IMR-90 (cell line): Measurements from ENCODE around the gene OR8J1. TPM values are rescaled to one million over a fixed set of nuclear protein-coding genes. Genes with fewer than 3 reads are reported as not detected.
A peak's percentile ranks its signal among the peaks of the same experiment; 100 is the strongest.

Source experiments
- ATAC-seq: fragments of 200-7000 bp; cut with Tn5 transposase; 2 replicates; pipeline ENCODE4 v1.9.1; 2020; ENCODE audit warnings: low read depth, mild to moderate bottlenecking, moderate library complexity
- BruUV-seq: library from RNA; stranded (reverse); fragments of 400-500 nt; replicated peaks from 2 replicates; lab custom pipeline; 2021; lab: Mats Ljungman, UMichigan
- CTCF ChIA-PET: fragments of 300-600 bp; formaldehyde crosslinking; extraction: SDS; loops from one replicate; lab custom pipeline; 2021; ENCODE audit warnings: antibody characterized with exemption; lab: Yijun Ruan, JAX
- POLR2A ChIA-PET: fragments of 300-600 bp; sonication (Branson Sonifier 250); formaldehyde crosslinking; loops from one replicate; lab custom pipeline; 2022; ENCODE audit warnings: antibody characterized with exemption; ENCODE audit not compliant: unreplicated experiment; lab: Charles Lee
- DNase-seq: peaks from one replicate; pipeline ENCODE4 v3.0.0; 2013
- H2AFZ ChIP-seq: replicated peaks from 2 replicates; pipeline ENCODE3; 2013; ENCODE audit warnings: low read length, mild to moderate bottlenecking; ENCODE audit not compliant: poor library complexity
- H2AK5ac ChIP-seq: 2 replicates; pipeline ENCODE4 v1.6.1; 2013; ENCODE audit warnings: low read depth, low read length, inconsistent platforms
- H2AK9ac ChIP-seq: replicated peaks from 2 replicates; pipeline ENCODE3; 2013; ENCODE audit warnings: mild to moderate bottlenecking, low read depth, low read length, moderate library complexity; ENCODE audit not compliant: poor library complexity
- H2BK120ac ChIP-seq: 2 replicates; pipeline ENCODE4 v1.6.1; 2013; ENCODE audit warnings: low read depth, low read length, inconsistent platforms
- H2BK15ac ChIP-seq: 3 replicates; pipeline ENCODE4 v1.6.1; 2013; ENCODE audit warnings: low read depth, low read length, inconsistent platforms
- H2BK20ac ChIP-seq: 2 replicates; pipeline ENCODE4 v1.6.1; 2013; ENCODE audit warnings: low read depth, mild to moderate bottlenecking, inconsistent platforms, low read length, moderate library complexity
- H2BK5ac ChIP-seq: 2 replicates; pipeline ENCODE4 v1.6.1; 2013; ENCODE audit warnings: mild to moderate bottlenecking, low read depth, low read length, inconsistent platforms; ENCODE audit not compliant: poor library complexity, severe bottlenecking
- H3K14ac ChIP-seq: replicated peaks from 2 replicates; pipeline ENCODE4 v1.6.1; 2013; ENCODE audit warnings: low read depth, low read length, inconsistent platforms
- H3K18ac ChIP-seq: 2 replicates; pipeline ENCODE4 v1.6.1; 2013; ENCODE audit warnings: low read depth, low read length, control low read depth
- H3K23ac ChIP-seq: 2 replicates; pipeline ENCODE4 v1.6.1; 2013; ENCODE audit warnings: low read depth, low read length, inconsistent platforms
- H3K27ac ChIP-seq: 2 replicates; pipeline ENCODE4 v1.5.1; 2013; ENCODE audit warnings: mild to moderate bottlenecking, control low read depth, low read length; ENCODE audit not compliant: insufficient read depth
- H3K27me3 ChIP-seq: 2 replicates; pipeline ENCODE4 v1.6.1; 2013; ENCODE audit warnings: low read length; ENCODE audit not compliant: control insufficient read depth, insufficient read depth
- H3K36me3 ChIP-seq: 2 replicates; pipeline ENCODE4 v1.6.1; 2013; ENCODE audit warnings: low read length, mixed read lengths; ENCODE audit not compliant: control insufficient read depth, insufficient read depth
- H3K4ac ChIP-seq: 2 replicates; pipeline ENCODE4 v1.6.1; 2013; ENCODE audit warnings: low read depth, low read length, inconsistent platforms
- H3K4me1 ChIP-seq: 2 replicates; pipeline ENCODE4 v1.6.1; 2013; ENCODE audit warnings: low read length, mixed read lengths; ENCODE audit not compliant: control insufficient read depth, insufficient read depth
- H3K4me2 ChIP-seq: 2 replicates; pipeline ENCODE4 v1.6.1; 2013; ENCODE audit warnings: low read depth, mild to moderate bottlenecking, control low read depth, low read length, moderate library complexity
- H3K4me3 ChIP-seq: 2 replicates; pipeline ENCODE4 v1.5.1; 2013; ENCODE audit warnings: low read depth, mild to moderate bottlenecking, control low read depth, low read length, moderate library complexity; ENCODE audit not compliant: insufficient read depth
- H3K56ac ChIP-seq: 2 replicates; pipeline ENCODE4 v1.6.1; 2013; ENCODE audit warnings: low read length, inconsistent platforms; ENCODE audit not compliant: insufficient read depth; ENCODE audit errors: extremely low read depth
- H3K79me1 ChIP-seq, 2 experiments: 2 replicates each; pipeline ENCODE4 v1.6.1; 2013; ENCODE audit warnings: low read length in 2 of 2, inconsistent platforms in 1 of 2, low read depth in 1 of 2
- H3K9ac ChIP-seq: 2 replicates; pipeline ENCODE4 v1.6.1; 2013; ENCODE audit warnings: low read depth, low read length, control low read depth
- H3K9me1 ChIP-seq: 2 replicates; pipeline ENCODE4 v1.6.1; 2013; ENCODE audit warnings: low read length, inconsistent platforms; ENCODE audit not compliant: insufficient read depth
- H3K9me3 ChIP-seq: 2 replicates; pipeline ENCODE4 v1.6.1; 2013; ENCODE audit warnings: low read length; ENCODE audit not compliant: control insufficient read depth, insufficient read depth
- H4K20me1 ChIP-seq: 2 replicates; pipeline ENCODE4 v1.6.1; 2013; ENCODE audit warnings: low read length, inconsistent platforms; ENCODE audit not compliant: insufficient read depth
- H4K5ac ChIP-seq: 2 replicates; pipeline ENCODE4 v1.6.1; 2013; ENCODE audit warnings: mild to moderate bottlenecking, low read depth, low read length, control low read depth
- H4K8ac ChIP-seq, 2 experiments: 2 replicates each; pipeline ENCODE4 v1.6.1; 2013; ENCODE audit warnings: low read depth in 2 of 2, low read length in 2 of 2, control low read depth in 1 of 2, inconsistent platforms in 1 of 2
- H4K91ac ChIP-seq: 2 replicates; pipeline ENCODE4 v1.6.1; 2013; ENCODE audit warnings: low read depth, low read length, inconsistent platforms; ENCODE audit not compliant: insufficient read depth
- CEBPB ChIP-seq: IDR thresholded peaks from 2 replicates; pipeline ENCODE4 v1.6.1; 2012; ENCODE audit warnings: low read depth, low read length, improper control_type of control experiment
- RCOR1 ChIP-seq: IDR thresholded peaks from 2 replicates; pipeline ENCODE4 v1.6.1; 2012; ENCODE audit warnings: mild to moderate bottlenecking, low read length, improper control_type of control experiment; ENCODE audit not compliant: insufficient replicate concordance
- WGBS, 2 experiments: methylation state at CpG; one replicate each; pipeline versions ENCODE4 v1.1.5 to v1.1.7; 2013; ENCODE audit warnings: missing lambda C conversion rate in 2 of 2; ENCODE audit not compliant: insufficient read length in 1 of 2; ENCODE audit errors: extremely low coverage in 2 of 2; 5-methylcytosine and 5-hydroxymethylcytosine counted together
- dilution Hi-C: fragments of 300-500 bp; cut with HindIII; formaldehyde crosslinking; loops from one replicate; pipeline ENCODE4 v1.14.3; 2018; ENCODE audit warnings: low sequenced_read_pairs; ENCODE audit not compliant: unreplicated experiment
- in situ Hi-C: fragments of 300-500 bp; cut with MboI; formaldehyde crosslinking; loops from 3 replicates; pipeline ENCODE4 v1.14.3; 2019; ENCODE audit warnings: low sequenced_read_pairs, inconsistent platforms, mixed read lengths
- intact Hi-C: fragments of 100-400 bp; cut with micrococcal nuclease; formaldehyde crosslinking; loops from 2 replicates; pipeline ENCODE4 v1.10.0; 2022
- polyA plus RNA-seq, 3 experiments: library from polyadenylated mRNA; depleted of rRNA; stranded (reverse); fragments of >200 nt; gene quantifications; 2 replicates each; pipeline ENCODE4 v1.2.3, GENCODE V29; 2012; ENCODE audit warnings: low replicate concordance in 1 of 3
- total RNA-seq: library from RNA; depleted of rRNA; stranded (reverse); fragments of >200 nt; gene quantifications from 2 replicates; pipeline ENCODE4 v1.2.3, GENCODE V29; 2012

Gene OR8J1
- total and polyA plus RNA-seq, 2 of the 4 experiments (the other 2 are of a cell fraction), result not detected

GRCh38 chr11:56380120-56380519 is 26.0 kb downstream of the OR8J1 start:
- DNase-seq (no peak), ATAC-seq (no peak)
- Histone ChIP-seq H2BK120ac (no peak overlapping the region), H3K9me3 (peaks cover 3% of the 10 kb centered on the region), H2AFZ (no peak overlapping the region), H3K27me3 (no peaks in the 10 kb centered on the region), H3K9ac (no peak overlapping the region), H3K4me3 (no peak overlapping the region), H3K56ac (no peak overlapping the region), H3K18ac (no peak overlapping the region), H3K4ac (no peak overlapping the region), H2BK5ac (no peak overlapping the region), H3K23ac (no peak overlapping the region), H3K27ac (no peak overlapping the region), H3K4me1 (no peaks in the 10 kb centered on the region), H2BK15ac (no peak overlapping the region), H3K4me2 (no peak overlapping the region), H4K91ac (no peak overlapping the region), H3K9me1 (no peaks in the 10 kb centered on the region), H3K36me3 (no peaks in the 10 kb centered on the region), H4K8ac (no peak overlapping the region), H2BK20ac (no peak overlapping the region), H2AK9ac (no peak overlapping the region), H4K20me1 (no peaks in the 10 kb centered on the region), H4K5ac (no peak overlapping the region), H3K79me1 (no peaks in the 10 kb centered on the region), H2AK5ac (no peak overlapping the region), H3K14ac (no peak overlapping the region)
- dilution Hi-C loops (no loop called here), intact Hi-C loops (no loop called here), in situ Hi-C loops (no loop called here)
- CTCF ChIA-PET, result no interaction called here
- no CpG with 5 or more reads among the region's 2 CpGs for WGBS, 2 experiments
- no peak for TF ChIP-seq RCOR1
- TF ChIP-seq CEBPB, result peak; percentile 82
- BruUV-seq, result no TSS peak
- POLR2A ChIA-PET, result no interaction called here
